Smooth muscle cell (in vitro differentiated cells): ENCODE data around the gene KIAA0040. TPM values are rescaled to one million over a fixed set of nuclear protein-coding genes. Genes with fewer than 3 reads are reported as not detected.

Source experiments
- DNase-seq: peaks from one replicate; lab custom pipeline; 2025; ENCODE audit not compliant: unreplicated experiment; lab: John Stamatoyannopoulos, UW
- H2AFZ ChIP-seq: fragments of 200-600 bp; sonication (generic); 2 replicates; pipeline ENCODE4 v1.6.0; 2016; ENCODE audit warnings: antibody characterized with exemption, low read depth, mild to moderate bottlenecking
- H3F3A ChIP-seq: fragments of 200-600 bp; sonication (generic); 2 replicates; pipeline ENCODE4 v1.6.0; 2017; ENCODE audit warnings: antibody characterized with exemption, low read depth
- H3K27ac ChIP-seq: fragments of 200-600 bp; sonication (generic); 2 replicates; pipeline ENCODE4 v1.5.1; 2016; ENCODE audit warnings: low read depth, mild to moderate bottlenecking
- H3K27me3 ChIP-seq: fragments of 200-600 bp; sonication (generic); 2 replicates; pipeline ENCODE4 v1.6.1; 2016; ENCODE audit warnings: low read depth, mild to moderate bottlenecking
- H3K36me3 ChIP-seq: fragments of 200-600 bp; sonication (generic); 2 replicates; pipeline ENCODE4 v1.5.1; 2016; ENCODE audit warnings: low read depth
- H3K4me1 ChIP-seq: fragments of 200-600 bp; sonication (generic); 2 replicates; pipeline ENCODE4 v1.5.1; 2016; ENCODE audit warnings: low read depth
- H3K4me2 ChIP-seq: fragments of 200-600 bp; sonication (generic); 2 replicates; pipeline ENCODE4 v1.6.0; 2016; ENCODE audit warnings: mild to moderate bottlenecking
- H3K4me3 ChIP-seq: fragments of 200-600 bp; sonication (generic); 2 replicates; pipeline ENCODE4 v1.5.1; 2016; ENCODE audit warnings: mild to moderate bottlenecking
- H3K79me2 ChIP-seq: fragments of 200-600 bp; sonication (generic); 2 replicates; pipeline ENCODE4 v1.6.0; 2016; ENCODE audit warnings: low read depth, mild to moderate bottlenecking
- H3K9ac ChIP-seq: fragments of 200-600 bp; sonication (generic); 2 replicates; pipeline ENCODE4 v1.6.0; 2016; ENCODE audit warnings: low read depth
- H3K9me3 ChIP-seq: fragments of 200-600 bp; sonication (generic); replicated peaks from 2 replicates; pipeline ENCODE4 v1.5.1; 2016; ENCODE audit warnings: low read depth
- H4K20me1 ChIP-seq: fragments of 200-600 bp; sonication (generic); 2 replicates; pipeline ENCODE4 v1.6.0; 2016; ENCODE audit warnings: low read depth
- CTCF ChIP-seq: fragments of 200-600 bp; sonication (generic); IDR thresholded peaks from 2 replicates; pipeline ENCODE4 v1.5.1; 2017; ENCODE audit warnings: borderline replicate concordance, mild to moderate bottlenecking, antibody characterized with exemption; ENCODE audit not compliant: insufficient read depth, poor library complexity, severe bottlenecking
- WGBS: methylation state at CpG from one replicate; pipeline ENCODE4 v1.1.7; 2016; ENCODE audit warnings: low lambda C conversion rate; 5-methylcytosine and 5-hydroxymethylcytosine counted together
- polyA plus RNA-seq: library from polyadenylated mRNA; unstranded; fragments of >200 nt; fragmentation: Nextera tagmentation; extraction: Ambion mirVana; gene quantifications from 2 replicates; pipeline ENCODE4 v1.2.1, GENCODE V29; 2016
- total RNA-seq: library from RNA; depleted of rRNA; stranded (reverse); fragments of >200 nt; gene quantifications from 2 replicates; pipeline ENCODE4 v1.2.3, GENCODE V29; 2014

KIAA0040 gene
- total and polyA plus RNA-seq, 2 experiments from 2014 or later: 3.8 to 8.9 TPM

- H3F3A ChIP-seq: no peaks in the 10 kb centered on the region
- H3K36me3 ChIP-seq: no peaks in the 10 kb centered on the region
- no peaks in the 10 kb centered on the region for H3K4me1 ChIP-seq
- H2AFZ ChIP-seq: no peak overlapping the region
- no peak overlapping the region for H3K4me3 ChIP-seq
- WGBS: 94% methylated on average over 4 of the region's 4 CpGs
- no peaks in the 10 kb centered on the region for H3K27me3 ChIP-seq
- DNase-seq: no peak
- H3K4me2 ChIP-seq: no peak overlapping the region
- H3K27ac ChIP-seq: no peak overlapping the region
- TF ChIP-seq CTCF: no peak
- no peak overlapping the region for H3K9ac ChIP-seq
- no peaks in the 10 kb centered on the region for H3K9me3 ChIP-seq
- no peaks in the 10 kb centered on the region for H4K20me1 ChIP-seq
- H3K79me2 ChIP-seq: peaks cover 9% of the 10 kb centered on the region
Observed at GRCh38 chr1:175182201-175182746, 10.3 kb downstream of the KIAA0040 start.

GRCh38 chr1:175179837-175180590, 12.6 kb downstream of the KIAA0040 start:
- H3F3A ChIP-seq: no peaks in the 10 kb centered on the region
- peaks cover 2% of the 10 kb centered on the region for H3K79me2 ChIP-seq
- DNase-seq: no peak
- no peak overlapping the region for H2AFZ ChIP-seq
- no peaks in the 10 kb centered on the region for H3K27me3 ChIP-seq
- H3K9ac ChIP-seq: no peak overlapping the region
- no peaks in the 10 kb centered on the region for H3K4me1 ChIP-seq
- H3K4me3 ChIP-seq: no peak overlapping the region
- TF ChIP-seq CTCF: no peak
- 97% methylated on average over 2 of the region's 2 CpGs for WGBS
- H3K27ac ChIP-seq: no peak overlapping the region
- H3K9me3 ChIP-seq: no peaks in the 10 kb centered on the region
- no peaks in the 10 kb centered on the region for H4K20me1 ChIP-seq
- no peaks in the 10 kb centered on the region for H3K36me3 ChIP-seq
- H3K4me2 ChIP-seq: no peak overlapping the region

GRCh38 chr1:175178456-175178855, 14.1 kb downstream of the KIAA0040 start:
- no peaks in the 10 kb centered on the region for H3K36me3 ChIP-seq
- no peak overlapping the region for H3K4me2 ChIP-seq
- no peaks in the 10 kb centered on the region for H4K20me1 ChIP-seq
- H2AFZ ChIP-seq: no peak overlapping the region
- TF ChIP-seq CTCF: no peak
- DNase-seq: no peak
- no peaks in the 10 kb centered on the region for H3K79me2 ChIP-seq
- no peak overlapping the region for H3K27ac ChIP-seq
- 58% methylated on average over 3 of the region's 3 CpGs for WGBS
- no peak overlapping the region for H3K9ac ChIP-seq
- no peaks in the 10 kb centered on the region for H3K4me1 ChIP-seq
- no peaks in the 10 kb centered on the region for H3K9me3 ChIP-seq
- H3K4me3 ChIP-seq: no peak overlapping the region
- H3K27me3 ChIP-seq: no peaks in the 10 kb centered on the region
- no peaks in the 10 kb centered on the region for H3F3A ChIP-seq

GRCh38 chr1:175178056-175178455, 14.5 kb downstream of the KIAA0040 start:
- no peak for DNase-seq
- H3K4me3 ChIP-seq: no peak overlapping the region
- H3F3A ChIP-seq: no peaks in the 10 kb centered on the region
- WGBS: 83% methylated on average over 1 of the region's 1 CpG
- no peaks in the 10 kb centered on the region for H3K27me3 ChIP-seq
- no peaks in the 10 kb centered on the region for H3K4me1 ChIP-seq
- H4K20me1 ChIP-seq: no peaks in the 10 kb centered on the region
- no peaks in the 10 kb centered on the region for H3K9me3 ChIP-seq
- no peak for TF ChIP-seq CTCF
- no peak overlapping the region for H2AFZ ChIP-seq
- no peak overlapping the region for H3K27ac ChIP-seq
- no peak overlapping the region for H3K4me2 ChIP-seq
- H3K9ac ChIP-seq: no peak overlapping the region
- H3K36me3 ChIP-seq: no peaks in the 10 kb centered on the region
- H3K79me2 ChIP-seq: no peaks in the 10 kb centered on the region
